K562 (cell line): ENCODE measurements around the gene CLCF1. TPM values are rescaled to one million over a fixed set of nuclear protein-coding genes. Genes with fewer than 3 reads are reported as not detected.

Experiments used
- BDP1 ChIP-seq: IDR thresholded peaks from 3 replicates; pipeline ENCODE4 v1.6.1; 2011; ENCODE audit not compliant: insufficient read length, insufficient read depth
- CBX8 ChIP-seq: fragments of 200-600 bp; sonication (generic); IDR thresholded peaks from 2 replicates; pipeline ENCODE4 v1.6.1; 2012; ENCODE audit warnings: borderline replicate concordance, mixed run types, low read depth, mild to moderate bottlenecking, moderate library complexity, mixed read lengths, low read length, control low read depth, inconsistent platforms; ENCODE audit not compliant: poor library complexity, severe bottlenecking; ENCODE audit errors: extremely low read depth
- ELF1 ChIP-seq: fragments of 200-800 bp; sonication (Bioruptor generic); IDR thresholded peaks from 2 replicates; pipeline ENCODE4 v1.6.1; 2016; ENCODE audit warnings: missing genetic modification characterization, missing compliant biosample characterization
- ETS2 ChIP-seq: IDR thresholded peaks from 2 replicates; pipeline ENCODE4 v1.6.1; 2016; ENCODE audit warnings: borderline replicate concordance, missing genetic modification characterization, mild to moderate bottlenecking, moderate library complexity, missing compliant biosample characterization; ENCODE audit not compliant: poor library complexity, severe bottlenecking
- FOXA3 ChIP-seq, 2 experiments: fragments of 450-650 bp in 1 of 2; sonication (generic) in 1 of 2; formaldehyde crosslinking; IDR thresholded peaks in 1 of 2; conservative IDR thresholded peaks in 1 of 2; 2 replicates each; pipeline versions ENCODE4 v1.4.0 to v1.8.0; 2020 to 2022; ENCODE audit warnings: mild to moderate bottlenecking in 2 of 2, missing genetic modification reagents in 1 of 2
- FOXM1 ChIP-seq, 2 experiments: fragments of 450-650 bp in 1 of 2; sonication (generic) in 1 of 2; formaldehyde crosslinking in 1 of 2; IDR thresholded peaks; 2 replicates each; pipeline versions ENCODE4 v1.6.1 to v1.9.0; 2017 to 2022; ENCODE audit warnings: low read depth in 2 of 2, mild to moderate bottlenecking in 2 of 2, missing genetic modification reagents in 1 of 2, moderate library complexity in 1 of 2
- GTF2F1 ChIP-seq: IDR thresholded peaks from 2 replicates; pipeline ENCODE4 v1.6.1; 2011; ENCODE audit warnings: low read depth, low read length, improper control_type of control experiment
- PHF21A ChIP-seq: fragments of 450-650 bp; IDR thresholded peaks from 2 replicates; pipeline ENCODE4 v1.6.1; 2017; ENCODE audit warnings: low read depth, borderline replicate concordance
- RBM15 ChIP-seq: fragments of 200-400 bp; formaldehyde crosslinking; IDR thresholded peaks from 2 replicates; pipeline ENCODE4 v1.6.1; 2018; ENCODE audit warnings: mild to moderate bottlenecking, low read length, moderate library complexity; ENCODE audit not compliant: insufficient read depth
- SNRNP70 ChIP-seq: fragments of 200-400 bp; formaldehyde crosslinking; optimal IDR thresholded peaks from 2 replicates; pipeline ENCODE3; 2017; ENCODE audit warnings: low read depth, low read length
- SREBF1 ChIP-seq: fragments of 150-350 bp; IDR thresholded peaks from 2 replicates; pipeline ENCODE4 v1.6.1; 2014; ENCODE audit warnings: antibody characterized with exemption, low read depth, low read length, borderline replicate concordance
- ZNF586 ChIP-seq: fragments of 450-650 bp; formaldehyde crosslinking; conservative IDR thresholded peaks from 2 replicates; pipeline ENCODE4 v1.4.0; 2020; ENCODE audit warnings: mild to moderate bottlenecking, moderate library complexity
- polyA plus RNA-seq, 8 experiments: library from polyadenylated mRNA; depleted of rRNA in 4 of 8; stranded (reverse) in 5 of 8; unstranded in 3 of 8; fragments of >200 nt; fragmentation: Nextera tagmentation in 2 of 8; fragmentation: Illumina TruSeq in 1 of 8; extraction: Ambion mirVana in 2 of 8; extraction: Trizol in 1 of 8; gene quantifications; 2 replicates each; pipeline versions ENCODE4 v1.2.1 to v1.2.3, GENCODE V29; 2011 to 2014; ENCODE audit warnings: inconsistent platforms in 1 of 8, missing spikeins in 1 of 8
- total RNA-seq, 7 experiments: library from RNA; depleted of rRNA in 6 of 7; stranded (reverse); fragments of >200 nt in 6 of 7; fragmentation: Illumina TruSeq in 2 of 7; extraction: Trizol in 2 of 7; gene quantifications; 2 replicates each; pipeline versions ENCODE4 v1.2.1 to v1.2.3, GENCODE V29; 2011 to 2021; ENCODE audit warnings: low replicate concordance in 1 of 7
- TF ChIP-seq, protein P1 (sequence below): fragments of 200-800 bp; sonication (Bioruptor generic); IDR thresholded peaks from 2 replicates; pipeline ENCODE4 v1.6.1; 2017; ENCODE audit warnings: missing genetic modification characterization, missing compliant biosample characterization
- TF ChIP-seq, protein P2 (sequence below): conservative IDR thresholded peaks from 2 replicates; pipeline ENCODE4 v1.6.1; 2011; ENCODE audit warnings: low read depth, mild to moderate bottlenecking, low read length; ENCODE audit not compliant: control insufficient read depth
- TF ChIP-seq, protein P3 (sequence below): fragments of 250-450 bp; sonication (Bioruptor Pico); IDR thresholded peaks from 2 replicates; pipeline ENCODE4 v1.5.1; 2021; ENCODE audit warnings: mild to moderate bottlenecking
- TF ChIP-seq, protein P4 (sequence below), 2 experiments: fragments of 250-450 bp in 1 of 2; fragments of 450-650 bp in 1 of 2; sonication (Bioruptor Pico) in 1 of 2; IDR thresholded peaks; 2 replicates each; pipeline versions ENCODE4 v1.6.1 to v1.8.0; 2016 to 2021; ENCODE audit warnings: mild to moderate bottlenecking in 2 of 2, moderate library complexity in 2 of 2, missing compliant biosample characterization in 1 of 2, missing genetic modification characterization in 1 of 2
- TF ChIP-seq, protein P5 (sequence below): fragments of 250-450 bp; sonication (Bioruptor Pico); IDR thresholded peaks from 2 replicates; pipeline ENCODE4 v1.5.0; 2022; ENCODE audit warnings: mild to moderate bottlenecking

The CLCF1 gene
- total and polyA plus RNA-seq, 9 of the 15 experiments (the other 6 are each of a cell fraction or from before 2014, with no cell fraction given) = 0.49 to 5.8 (median 3.0) TPM

DNA sequence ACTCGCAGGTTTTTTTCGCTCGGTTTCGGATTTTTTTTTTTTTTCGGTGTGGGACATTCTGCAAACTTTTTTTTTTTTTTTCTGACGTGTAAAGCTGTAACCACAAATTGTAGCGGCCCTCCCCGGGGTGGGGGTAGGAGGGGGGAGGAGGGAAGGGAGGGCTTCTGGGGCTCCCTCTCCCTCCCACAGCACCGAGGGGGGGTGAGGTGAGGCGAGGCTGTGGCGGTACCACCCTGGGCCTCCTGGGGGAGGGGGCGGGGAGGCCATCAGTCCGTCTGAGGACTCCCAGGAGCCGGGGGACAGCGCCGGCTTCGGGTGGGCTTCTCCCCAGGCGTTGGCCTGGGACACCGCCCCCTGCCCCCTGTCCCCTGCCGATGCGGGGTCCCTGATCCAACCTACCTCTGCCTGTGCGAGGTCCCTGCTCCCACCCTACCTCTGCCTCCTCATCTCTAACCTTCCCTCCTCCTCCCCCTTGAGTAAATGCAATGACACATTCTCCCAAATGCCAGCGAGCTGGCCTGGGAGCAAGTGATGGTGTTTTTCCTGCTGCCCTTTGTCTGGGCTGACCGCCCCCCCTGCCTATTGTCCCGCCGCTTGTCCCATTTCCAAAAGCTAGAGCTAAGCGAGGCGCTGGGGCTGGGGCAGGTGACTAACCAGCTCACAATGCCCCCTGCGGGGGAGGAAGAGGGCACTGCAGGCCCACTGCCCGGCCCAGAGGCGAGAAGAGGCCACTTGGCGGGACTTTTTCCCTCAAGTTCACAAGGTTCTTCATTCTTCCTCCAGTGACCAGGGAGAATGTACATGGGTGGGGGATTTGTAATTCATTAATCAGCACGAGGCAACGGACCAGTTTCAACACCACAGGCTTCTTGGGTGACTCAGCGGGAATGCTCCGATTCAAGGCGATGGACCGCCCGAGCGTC is 511 bp upstream of the CLCF1 start (continued):
- TF ChIP-seq FOXM1 (IDR thresholded peaks at IDR 0.05; ENCODE audit: low read depth) (no peak), FOXM1 (CRISPR knock-in tag; IDR thresholded peaks at IDR 0.05; ENCODE audit: low read depth) (no peak), ETS2 (tag) (no peak), ZNF586 (CRISPR knock-in tag) (no peak), BDP1 (no peak), RBM15 (no peak), PHF21A (0 out of 2 replicates have a peak, but pooled peaks have one; percentile 14), ELF1 (tag) (no peak), GTF2F1 (no peak), SNRNP70 (no peak), SREBF1 (no peak), CBX8 (no peak), FOXA3 (CRISPR knock-in tag; conservative IDR thresholded peaks at IDR 0.05 in 1 of 2, IDR thresholded peaks at IDR 0.05 in 1 of 2) (no peak)
- TF ChIP-seq, protein P1, sequence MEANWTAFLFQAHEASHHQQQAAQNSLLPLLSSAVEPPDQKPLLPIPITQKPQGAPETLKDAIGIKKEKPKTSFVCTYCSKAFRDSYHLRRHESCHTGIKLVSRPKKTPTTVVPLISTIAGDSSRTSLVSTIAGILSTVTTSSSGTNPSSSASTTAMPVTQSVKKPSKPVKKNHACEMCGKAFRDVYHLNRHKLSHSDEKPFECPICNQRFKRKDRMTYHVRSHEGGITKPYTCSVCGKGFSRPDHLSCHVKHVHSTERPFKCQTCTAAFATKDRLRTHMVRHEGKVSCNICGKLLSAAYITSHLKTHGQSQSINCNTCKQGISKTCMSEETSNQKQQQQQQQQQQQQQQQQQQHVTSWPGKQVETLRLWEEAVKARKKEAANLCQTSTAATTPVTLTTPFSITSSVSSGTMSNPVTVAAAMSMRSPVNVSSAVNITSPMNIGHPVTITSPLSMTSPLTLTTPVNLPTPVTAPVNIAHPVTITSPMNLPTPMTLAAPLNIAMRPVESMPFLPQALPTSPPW (CRISPR knock-in tag) = peak; percentile 96
- TF ChIP-seq, protein P2, sequence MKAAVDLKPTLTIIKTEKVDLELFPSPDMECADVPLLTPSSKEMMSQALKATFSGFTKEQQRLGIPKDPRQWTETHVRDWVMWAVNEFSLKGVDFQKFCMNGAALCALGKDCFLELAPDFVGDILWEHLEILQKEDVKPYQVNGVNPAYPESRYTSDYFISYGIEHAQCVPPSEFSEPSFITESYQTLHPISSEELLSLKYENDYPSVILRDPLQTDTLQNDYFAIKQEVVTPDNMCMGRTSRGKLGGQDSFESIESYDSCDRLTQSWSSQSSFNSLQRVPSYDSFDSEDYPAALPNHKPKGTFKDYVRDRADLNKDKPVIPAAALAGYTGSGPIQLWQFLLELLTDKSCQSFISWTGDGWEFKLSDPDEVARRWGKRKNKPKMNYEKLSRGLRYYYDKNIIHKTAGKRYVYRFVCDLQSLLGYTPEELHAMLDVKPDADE = no peak
- TF ChIP-seq, protein P3, sequence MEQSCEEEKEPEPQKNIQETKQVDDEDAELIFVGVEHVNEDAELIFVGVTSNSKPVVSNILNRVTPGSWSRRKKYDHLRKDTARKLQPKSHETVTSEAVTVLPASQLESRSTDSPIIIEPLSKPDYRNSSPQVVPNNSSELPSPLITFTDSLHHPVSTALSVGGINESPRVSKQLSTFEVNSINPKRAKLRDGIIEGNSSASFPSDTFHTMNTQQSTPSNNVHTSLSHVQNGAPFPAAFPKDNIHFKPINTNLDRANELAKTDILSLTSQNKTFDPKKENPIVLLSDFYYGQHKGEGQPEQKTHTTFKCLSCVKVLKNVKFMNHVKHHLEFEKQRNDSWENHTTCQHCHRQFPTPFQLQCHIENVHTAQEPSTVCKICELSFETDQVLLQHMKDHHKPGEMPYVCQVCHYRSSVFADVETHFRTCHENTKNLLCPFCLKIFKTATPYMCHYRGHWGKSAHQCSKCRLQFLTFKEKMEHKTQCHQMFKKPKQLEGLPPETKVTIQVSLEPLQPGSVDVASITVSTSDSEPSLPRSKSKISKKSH (CRISPR knock-in tag) = no peak
- TF ChIP-seq, protein P4, sequence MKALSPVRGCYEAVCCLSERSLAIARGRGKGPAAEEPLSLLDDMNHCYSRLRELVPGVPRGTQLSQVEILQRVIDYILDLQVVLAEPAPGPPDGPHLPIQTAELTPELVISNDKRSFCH (CRISPR knock-in tag; IDR thresholded peaks at IDR 0.05) = no peak
- TF ChIP-seq, protein P4 (tag; IDR thresholded peaks at IDR 0.05) = no peak
- TF ChIP-seq, protein P5, sequence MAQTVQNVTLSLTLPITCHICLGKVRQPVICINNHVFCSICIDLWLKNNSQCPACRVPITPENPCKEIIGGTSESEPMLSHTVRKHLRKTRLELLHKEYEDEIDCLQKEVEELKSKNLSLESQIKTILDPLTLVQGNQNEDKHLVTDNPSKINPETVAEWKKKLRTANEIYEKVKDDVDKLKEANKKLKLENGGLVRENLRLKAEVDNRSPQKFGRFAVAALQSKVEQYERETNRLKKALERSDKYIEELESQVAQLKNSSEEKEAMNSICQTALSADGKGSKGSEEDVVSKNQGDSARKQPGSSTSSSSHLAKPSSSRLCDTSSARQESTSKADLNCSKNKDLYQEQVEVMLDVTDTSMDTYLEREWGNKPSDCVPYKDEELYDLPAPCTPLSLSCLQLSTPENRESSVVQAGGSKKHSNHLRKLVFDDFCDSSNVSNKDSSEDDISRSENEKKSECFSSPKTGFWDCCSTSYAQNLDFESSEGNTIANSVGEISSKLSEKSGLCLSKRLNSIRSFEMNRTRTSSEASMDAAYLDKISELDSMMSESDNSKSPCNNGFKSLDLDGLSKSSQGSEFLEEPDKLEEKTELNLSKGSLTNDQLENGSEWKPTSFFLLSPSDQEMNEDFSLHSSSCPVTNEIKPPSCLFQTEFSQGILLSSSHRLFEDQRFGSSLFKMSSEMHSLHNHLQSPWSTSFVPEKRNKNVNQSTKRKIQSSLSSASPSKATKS = no peak
